HL-60 (cell line): ENCODE data around the gene MAEA.

Source experiments
- DNase-seq, 2 experiments: peaks; one replicate each; pipeline ENCODE4 v3.0.0-alpha.2; 2010 to 2020; ENCODE audit warnings: low read depth in 1 of 2, low spot score in 1 of 2
- H3K27ac ChIP-seq: fragments of 250-450 bp; sonication (Bioruptor Pico); replicated peaks from 2 replicates; pipeline ENCODE4 v1.5.1; 2020; ENCODE audit warnings: mild to moderate bottlenecking, moderate library complexity
- H3K27me3 ChIP-seq: fragments of 250-450 bp; sonication (Bioruptor Pico); 2 replicates; pipeline ENCODE4 v1.5.1; 2021; ENCODE audit warnings: mild to moderate bottlenecking, moderate library complexity; ENCODE audit not compliant: insufficient read depth, poor library complexity, severe bottlenecking
- H3K4me3 ChIP-seq: replicated peaks from 2 replicates; pipeline ENCODE4 v1.5.1; 2011; ENCODE audit warnings: mild to moderate bottlenecking, control low read depth, low read length; ENCODE audit not compliant: insufficient read depth
- GABPA ChIP-seq: IDR thresholded peaks from 2 replicates; pipeline ENCODE4 v1.6.1; 2012; ENCODE audit warnings: low read depth
- POLR2AphosphoS5 ChIP-seq: IDR thresholded peaks from 2 replicates; pipeline ENCODE4 v1.6.1; 2012; ENCODE audit warnings: low read depth
- SPI1 ChIP-seq: IDR thresholded peaks from 2 replicates; pipeline ENCODE4 v1.6.1; 2012; ENCODE audit warnings: low read depth, mild to moderate bottlenecking, borderline replicate concordance
- TF ChIP-seq, protein P1 (sequence below): IDR thresholded peaks from 2 replicates; pipeline ENCODE4 v1.6.1; 2012; ENCODE audit warnings: low read depth; ENCODE audit not compliant: insufficient replicate concordance
- TF ChIP-seq, protein P2 (sequence below): IDR thresholded peaks from one replicate; pipeline ENCODE4 v1.5.1; 2011; ENCODE audit warnings: low read length, control low read depth, inconsistent platforms; ENCODE audit not compliant: insufficient read depth

MAEA gene

DNA sequence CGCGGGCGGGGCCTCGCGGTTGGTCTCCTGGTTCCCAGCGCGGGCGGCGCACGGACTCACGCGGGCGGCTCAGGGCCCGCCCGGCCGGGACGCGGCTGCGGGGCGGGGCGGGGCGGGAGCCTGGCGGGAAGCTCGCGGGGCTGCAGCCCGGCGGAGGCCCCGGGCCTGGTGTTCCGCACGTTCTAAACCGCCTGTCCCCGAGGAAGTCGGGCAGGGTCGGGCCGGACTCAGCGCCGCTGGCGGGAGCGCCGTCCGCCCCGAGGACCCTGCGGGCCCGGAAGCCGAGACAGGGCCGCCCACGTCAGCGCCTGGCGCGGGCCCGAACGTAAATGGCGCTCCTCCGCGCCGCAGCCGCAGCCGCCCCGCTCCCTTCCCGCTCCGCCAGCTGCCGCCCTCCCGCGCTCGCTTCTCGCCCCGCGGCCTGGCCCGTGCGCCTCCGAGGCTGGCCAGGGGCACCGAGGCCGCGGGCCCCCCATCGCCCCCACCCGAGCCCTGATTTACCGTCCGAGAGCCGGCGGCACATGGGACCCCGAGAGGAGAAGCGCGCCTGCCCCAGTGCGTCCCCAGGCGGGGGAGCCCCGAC is 40.5 kb upstream of the MAEA start:
- Histone ChIP-seq H3K27me3 (no peaks in the 10 kb centered on the region), H3K27ac (peak overlapping the region; percentile 88), H3K4me3 (peak overlapping the region; percentile 50)
- DNase-seq: peak; percentile 68 to 77
- TF ChIP-seq SPI1 (no peak), POLR2AphosphoS5 (peak; percentile 40; the same call in 1 of the 2 replicates)

DNA sequence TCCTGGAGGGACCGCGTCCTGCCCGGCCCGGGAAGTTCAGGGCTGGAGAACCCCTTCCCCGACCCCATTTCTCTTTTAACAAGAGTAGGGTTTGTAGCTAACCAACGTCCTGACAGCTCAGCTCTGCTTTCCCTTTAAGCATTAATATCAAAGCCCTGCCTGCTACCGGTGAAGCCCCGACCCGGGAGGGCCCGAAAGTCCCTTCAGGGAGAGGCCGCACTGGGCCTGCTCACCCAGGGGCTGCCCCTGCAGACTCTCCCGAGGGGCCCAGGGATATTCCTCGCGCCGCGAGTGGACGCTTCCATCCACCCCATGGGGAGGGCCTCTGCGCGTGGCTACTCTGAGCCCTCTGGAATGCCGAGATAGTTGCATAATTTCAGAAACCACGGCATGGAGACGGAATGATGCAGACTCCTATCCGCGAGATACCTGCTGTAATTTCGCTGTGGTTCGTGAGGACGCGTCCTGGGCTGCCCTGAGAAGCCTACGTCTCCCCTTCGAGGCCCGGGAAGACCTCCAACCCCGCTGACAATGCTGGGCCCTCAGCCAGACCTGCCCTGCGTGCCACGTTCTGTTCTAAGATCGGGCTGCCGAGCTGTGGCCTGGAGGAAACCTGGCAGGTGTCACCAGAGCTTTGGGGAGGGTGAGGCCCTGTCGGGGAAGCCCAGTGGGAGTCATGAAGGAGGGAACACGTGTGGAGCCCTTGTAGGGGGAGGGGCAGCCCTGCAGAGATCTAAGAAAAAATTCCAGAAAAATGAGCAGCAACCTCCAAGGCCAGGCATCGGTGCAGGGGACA is 39.8 kb upstream of the MAEA start:
- DNase-seq: peak in 1 of 2 experiments; percentile 25
- Histone ChIP-seq H3K4me3 (peak overlapping the region; percentile 50), H3K27me3 (no peaks in the 10 kb centered on the region), H3K27ac (peak overlapping the region; percentile 88)
- TF ChIP-seq, protein P1, sequence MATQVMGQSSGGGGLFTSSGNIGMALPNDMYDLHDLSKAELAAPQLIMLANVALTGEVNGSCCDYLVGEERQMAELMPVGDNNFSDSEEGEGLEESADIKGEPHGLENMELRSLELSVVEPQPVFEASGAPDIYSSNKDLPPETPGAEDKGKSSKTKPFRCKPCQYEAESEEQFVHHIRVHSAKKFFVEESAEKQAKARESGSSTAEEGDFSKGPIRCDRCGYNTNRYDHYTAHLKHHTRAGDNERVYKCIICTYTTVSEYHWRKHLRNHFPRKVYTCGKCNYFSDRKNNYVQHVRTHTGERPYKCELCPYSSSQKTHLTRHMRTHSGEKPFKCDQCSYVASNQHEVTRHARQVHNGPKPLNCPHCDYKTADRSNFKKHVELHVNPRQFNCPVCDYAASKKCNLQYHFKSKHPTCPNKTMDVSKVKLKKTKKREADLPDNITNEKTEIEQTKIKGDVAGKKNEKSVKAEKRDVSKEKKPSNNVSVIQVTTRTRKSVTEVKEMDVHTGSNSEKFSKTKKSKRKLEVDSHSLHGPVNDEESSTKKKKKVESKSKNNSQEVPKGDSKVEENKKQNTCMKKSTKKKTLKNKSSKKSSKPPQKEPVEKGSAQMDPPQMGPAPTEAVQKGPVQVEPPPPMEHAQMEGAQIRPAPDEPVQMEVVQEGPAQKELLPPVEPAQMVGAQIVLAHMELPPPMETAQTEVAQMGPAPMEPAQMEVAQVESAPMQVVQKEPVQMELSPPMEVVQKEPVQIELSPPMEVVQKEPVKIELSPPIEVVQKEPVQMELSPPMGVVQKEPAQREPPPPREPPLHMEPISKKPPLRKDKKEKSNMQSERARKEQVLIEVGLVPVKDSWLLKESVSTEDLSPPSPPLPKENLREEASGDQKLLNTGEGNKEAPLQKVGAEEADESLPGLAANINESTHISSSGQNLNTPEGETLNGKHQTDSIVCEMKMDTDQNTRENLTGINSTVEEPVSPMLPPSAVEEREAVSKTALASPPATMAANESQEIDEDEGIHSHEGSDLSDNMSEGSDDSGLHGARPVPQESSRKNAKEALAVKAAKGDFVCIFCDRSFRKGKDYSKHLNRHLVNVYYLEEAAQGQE: peak; percentile 31
- TF ChIP-seq POLR2AphosphoS5: no peak

DNA sequence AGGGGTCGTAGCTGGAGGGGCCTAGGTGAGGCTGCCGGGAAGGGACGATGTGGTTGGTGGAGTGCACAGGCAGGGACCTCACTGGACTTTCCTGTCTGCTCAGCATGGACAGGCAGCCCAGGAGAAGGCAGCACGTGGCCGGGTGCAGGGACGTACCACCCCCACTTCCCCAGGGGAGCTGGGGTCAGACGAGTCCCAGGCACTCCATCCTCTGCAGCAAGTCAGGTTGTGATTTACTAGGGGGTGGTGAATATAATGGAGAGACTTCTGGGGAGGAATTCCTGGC is 39.2 kb upstream of the MAEA start:
- Histone ChIP-seq H3K27me3 (no peaks in the 10 kb centered on the region), H3K4me3 (no peak overlapping the region), H3K27ac (no peak overlapping the region)
- no peak for DNase-seq
- TF ChIP-seq GABPA (no peak), POLR2AphosphoS5 (no peak), SPI1 (no peak)
- TF ChIP-seq, protein P2, sequence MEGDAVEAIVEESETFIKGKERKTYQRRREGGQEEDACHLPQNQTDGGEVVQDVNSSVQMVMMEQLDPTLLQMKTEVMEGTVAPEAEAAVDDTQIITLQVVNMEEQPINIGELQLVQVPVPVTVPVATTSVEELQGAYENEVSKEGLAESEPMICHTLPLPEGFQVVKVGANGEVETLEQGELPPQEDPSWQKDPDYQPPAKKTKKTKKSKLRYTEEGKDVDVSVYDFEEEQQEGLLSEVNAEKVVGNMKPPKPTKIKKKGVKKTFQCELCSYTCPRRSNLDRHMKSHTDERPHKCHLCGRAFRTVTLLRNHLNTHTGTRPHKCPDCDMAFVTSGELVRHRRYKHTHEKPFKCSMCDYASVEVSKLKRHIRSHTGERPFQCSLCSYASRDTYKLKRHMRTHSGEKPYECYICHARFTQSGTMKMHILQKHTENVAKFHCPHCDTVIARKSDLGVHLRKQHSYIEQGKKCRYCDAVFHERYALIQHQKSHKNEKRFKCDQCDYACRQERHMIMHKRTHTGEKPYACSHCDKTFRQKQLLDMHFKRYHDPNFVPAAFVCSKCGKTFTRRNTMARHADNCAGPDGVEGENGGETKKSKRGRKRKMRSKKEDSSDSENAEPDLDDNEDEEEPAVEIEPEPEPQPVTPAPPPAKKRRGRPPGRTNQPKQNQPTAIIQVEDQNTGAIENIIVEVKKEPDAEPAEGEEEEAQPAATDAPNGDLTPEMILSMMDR: no peak
- TF ChIP-seq, protein P1: no peak

DNA sequence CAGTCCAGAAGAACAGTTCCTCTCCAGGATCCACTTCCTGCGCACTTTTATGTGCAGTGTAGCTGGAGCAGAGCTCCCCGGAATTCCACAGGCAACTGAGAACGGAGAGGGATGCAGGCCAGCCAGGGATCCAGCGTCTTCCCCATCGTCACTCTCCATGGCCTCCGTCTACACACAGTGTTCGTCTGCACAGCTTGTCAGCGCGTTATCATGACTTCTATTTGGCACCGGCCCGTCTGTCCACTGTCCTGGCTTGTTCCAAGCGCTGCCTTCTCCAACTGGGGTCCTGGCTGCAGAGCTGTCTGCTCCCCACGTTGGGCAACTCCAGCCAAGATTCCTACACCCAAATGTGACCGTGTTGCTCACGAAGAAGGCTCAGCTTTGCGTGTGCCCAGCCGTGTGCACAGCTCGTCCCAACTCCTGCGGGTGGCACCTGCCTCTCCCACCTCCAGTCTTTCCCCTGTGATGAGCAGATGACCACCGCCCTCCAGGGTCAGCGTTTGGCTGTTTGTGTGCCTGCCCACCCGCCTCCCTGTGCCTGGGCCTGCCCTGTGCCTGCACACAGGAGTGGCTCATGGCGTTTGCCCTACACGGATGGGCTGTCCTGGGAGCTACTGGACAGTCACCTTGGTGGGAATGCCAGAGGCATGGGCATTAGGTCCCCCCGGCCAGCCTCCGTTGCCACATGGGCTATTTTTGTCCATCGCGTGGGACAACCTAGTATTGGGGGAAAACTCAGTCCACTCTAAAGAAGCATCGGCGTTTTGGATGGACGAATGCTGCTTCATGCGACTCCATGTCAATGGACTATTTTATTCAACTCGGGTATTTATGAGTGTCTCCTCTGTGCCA is 38.5 kb upstream of the MAEA start:
- no peaks in the 10 kb centered on the region for H3K27me3 ChIP-seq
- no peak for TF ChIP-seq POLR2AphosphoS5
- TF ChIP-seq, protein P1: no peak
- no peak for TF ChIP-seq SPI1
- TF ChIP-seq, protein P2: no peak
- TF ChIP-seq GABPA: no peak
- DNase-seq: no peak
- H3K4me3 ChIP-seq: no peak overlapping the region
- H3K27ac ChIP-seq: no peak overlapping the region
